HUES64 (cell line): ENCODE data around the gene WNT5A.

Source experiments
- H3K27ac ChIP-seq: 2 replicates; pipeline ENCODE4 v1.7.0; 2013; ENCODE audit warnings: low read depth, low read length, inconsistent platforms
- H3K27me3 ChIP-seq: 2 replicates; pipeline ENCODE4 v1.6.1; 2013; ENCODE audit warnings: mild to moderate bottlenecking, low read length; ENCODE audit not compliant: insufficient read depth
- H3K36me3 ChIP-seq: 2 replicates; pipeline ENCODE4 v1.6.1; 2013; ENCODE audit warnings: mild to moderate bottlenecking, low read length; ENCODE audit not compliant: insufficient read depth
- H3K4me1 ChIP-seq: 2 replicates; pipeline ENCODE4 v1.6.1; 2013; ENCODE audit warnings: mild to moderate bottlenecking, low read length, moderate library complexity; ENCODE audit not compliant: insufficient read depth
- H3K4me3 ChIP-seq: 2 replicates; pipeline ENCODE4 v1.5.1; 2013; ENCODE audit warnings: mild to moderate bottlenecking, low read length, moderate library complexity
- H3K9ac ChIP-seq: 2 replicates; pipeline ENCODE4 v1.6.1; 2013; ENCODE audit warnings: mild to moderate bottlenecking, low read depth, low read length
- H3K9me3 ChIP-seq: 2 replicates; pipeline ENCODE4 v1.6.1; 2013; ENCODE audit warnings: low read depth, low read length; ENCODE audit not compliant: insufficient read depth
- WGBS: fragments of 150-250, 120-280 bp; methylation state at CpG from one replicate; pipeline ENCODE4 v1.1.7; 2013; ENCODE audit warnings: missing lambda C conversion rate; 5-methylcytosine and 5-hydroxymethylcytosine counted together

The WNT5A gene

DNA sequence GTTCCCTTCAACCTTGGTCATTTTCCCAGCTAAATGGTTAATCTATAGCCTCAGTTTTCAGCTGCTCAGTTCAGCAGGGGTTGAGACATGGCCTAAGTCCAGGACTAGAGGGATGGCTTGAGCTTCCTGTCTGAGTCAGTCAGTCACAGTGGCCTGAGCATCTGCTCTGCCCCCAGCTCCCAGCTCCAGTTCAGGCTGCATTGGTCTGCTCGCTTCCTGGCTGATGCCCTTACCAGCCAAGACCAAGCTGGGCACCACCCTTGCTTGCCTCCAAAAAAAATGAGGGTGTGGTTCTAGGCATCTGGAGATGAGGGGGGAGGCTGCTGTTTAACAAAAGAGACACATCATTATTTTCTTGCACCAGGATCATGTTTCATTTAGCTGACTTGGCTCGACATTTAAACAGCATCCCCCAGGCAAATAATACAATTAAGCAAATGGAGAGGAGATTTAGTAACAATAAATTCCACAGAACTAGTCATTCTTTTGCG is 70.7 kb downstream of the WNT5A start:
- H3K36me3 ChIP-seq = no peaks in the 10 kb centered on the region
- H3K9me3 ChIP-seq = no peaks in the 10 kb centered on the region
- H3K27ac ChIP-seq = no peak overlapping the region
- WGBS = 90% methylated on average over 3 of the region's 3 CpGs
- no peak overlapping the region for H3K4me3 ChIP-seq
- H3K4me1 ChIP-seq = no peaks in the 10 kb centered on the region
- H3K9ac ChIP-seq = no peak overlapping the region
- H3K27me3 ChIP-seq = no peaks in the 10 kb centered on the region
